DND-41 (cell line): ENCODE data around the gene KIAA1755.

Source experiments
- ATAC-seq: fragments of 200-7000 bp; cut with Tn5 transposase; 3 replicates; pipeline ENCODE4 v1.9.1; 2021; ENCODE audit warnings: low read depth; ENCODE audit not compliant: insufficient read depth
- DNase-seq: peaks from one replicate; pipeline ENCODE4 v3.0.0-alpha.2; 2020
- H2AFZ ChIP-seq: 2 replicates; pipeline ENCODE4 v1.6.0; 2012; ENCODE audit warnings: low read depth, low read length
- H3K27ac ChIP-seq: 2 replicates; pipeline ENCODE4 v1.5.1; 2012; ENCODE audit warnings: low read length, inconsistent platforms
- H3K27me3 ChIP-seq: fragments of 200-600 bp; sonication (generic); 2 replicates; pipeline ENCODE4 v1.6.0; 2012; ENCODE audit warnings: low read length, mild to moderate bottlenecking, inconsistent platforms; ENCODE audit not compliant: insufficient read depth, poor library complexity
- H3K36me3 ChIP-seq: 2 replicates; pipeline ENCODE4 v1.5.1; 2012; ENCODE audit warnings: low read length, inconsistent platforms; ENCODE audit not compliant: insufficient read depth
- H3K4me1 ChIP-seq: 2 replicates; pipeline ENCODE4 v1.5.1; 2012; ENCODE audit warnings: mild to moderate bottlenecking, low read length; ENCODE audit not compliant: insufficient read depth
- H3K4me2 ChIP-seq: 2 replicates; pipeline ENCODE4 v1.6.0; 2012; ENCODE audit warnings: mild to moderate bottlenecking, moderate library complexity, low read length, inconsistent platforms; ENCODE audit not compliant: insufficient read depth
- H3K4me3 ChIP-seq, 2 experiments: fragments of 200-600 bp in 1 of 2; shearing (Covaris generic) in 1 of 2; 2 replicates each; pipeline ENCODE4 v1.5.1; 2012 to 2016; ENCODE audit warnings: inconsistent platforms in 2 of 2, low read length in 2 of 2, mild to moderate bottlenecking in 2 of 2, low read depth in 1 of 2, moderate library complexity in 1 of 2
- H3K79me2 ChIP-seq: 2 replicates; pipeline ENCODE4 v1.6.0; 2012; ENCODE audit warnings: low read length, inconsistent platforms; ENCODE audit not compliant: insufficient read depth
- H3K9ac ChIP-seq: 2 replicates; pipeline ENCODE4 v1.6.0; 2012; ENCODE audit warnings: low read depth, mild to moderate bottlenecking, inconsistent platforms, low read length, moderate library complexity
- H3K9me3 ChIP-seq: 2 replicates; pipeline ENCODE4 v1.5.1; 2012; ENCODE audit warnings: low read length, moderate library complexity, mild to moderate bottlenecking, inconsistent platforms; ENCODE audit not compliant: insufficient read depth, severe bottlenecking
- H4K20me1 ChIP-seq: 2 replicates; pipeline ENCODE4 v1.6.0; 2012; ENCODE audit warnings: low read length; ENCODE audit not compliant: insufficient read depth
- CTCF ChIP-seq: IDR thresholded peaks from 2 replicates; pipeline ENCODE4 v1.5.1; 2012; ENCODE audit warnings: borderline replicate concordance, low read length, moderate library complexity, mild to moderate bottlenecking; ENCODE audit not compliant: poor library complexity, severe bottlenecking; ENCODE audit errors: extremely low read depth
- EZH2 ChIP-seq: IDR thresholded peaks from 3 replicates; pipeline ENCODE4 v1.6.1; 2012; ENCODE audit warnings: borderline replicate concordance, low read depth, mild to moderate bottlenecking, moderate library complexity, low read length, inconsistent platforms; ENCODE audit not compliant: severe bottlenecking

KIAA1755 gene

GRCh38 chr20:38186788-38187221, 73.7 kb downstream of the KIAA1755 start:
- H3K27ac ChIP-seq = no peak overlapping the region
- H3K27me3 ChIP-seq = peaks cover 9% of the 10 kb centered on the region
- H3K79me2 ChIP-seq = no peaks in the 10 kb centered on the region
- H3K4me2 ChIP-seq = no peak overlapping the region
- no peak overlapping the region for H2AFZ ChIP-seq
- TF ChIP-seq CTCF (no peak), EZH2 (no peak)
- no peaks in the 10 kb centered on the region for H3K36me3 ChIP-seq
- H4K20me1 ChIP-seq = no peaks in the 10 kb centered on the region
- ATAC-seq (no peak), DNase-seq (no peak)
- H3K9ac ChIP-seq = no peak overlapping the region
- H3K9me3 ChIP-seq = no peaks in the 10 kb centered on the region
- no peaks in the 10 kb centered on the region for H3K4me1 ChIP-seq
- no peak overlapping the region for H3K4me3 ChIP-seq

- no peaks in the 10 kb centered on the region for H3K36me3 ChIP-seq
- no peaks in the 10 kb centered on the region for H3K4me1 ChIP-seq
- H3K4me3 ChIP-seq = no peak overlapping the region
- peaks cover 3% of the 10 kb centered on the region; the same call in 1 of the 2 replicates for H4K20me1 ChIP-seq
- no peak for TF ChIP-seq CTCF
- TF ChIP-seq EZH2 = no peak
- no peak overlapping the region for H3K4me2 ChIP-seq
- H3K9me3 ChIP-seq = no peaks in the 10 kb centered on the region
- H3K27me3 ChIP-seq = peaks cover 3% of the 10 kb centered on the region
- H3K79me2 ChIP-seq = no peaks in the 10 kb centered on the region
- ATAC-seq (no peak), DNase-seq (no peak)
- no peak overlapping the region for H3K27ac ChIP-seq
- no peak overlapping the region for H3K9ac ChIP-seq
- H2AFZ ChIP-seq = no peak overlapping the region
Observed at GRCh38 chr20:38184101-38184500, 76.4 kb downstream of the KIAA1755 start.

DNA sequence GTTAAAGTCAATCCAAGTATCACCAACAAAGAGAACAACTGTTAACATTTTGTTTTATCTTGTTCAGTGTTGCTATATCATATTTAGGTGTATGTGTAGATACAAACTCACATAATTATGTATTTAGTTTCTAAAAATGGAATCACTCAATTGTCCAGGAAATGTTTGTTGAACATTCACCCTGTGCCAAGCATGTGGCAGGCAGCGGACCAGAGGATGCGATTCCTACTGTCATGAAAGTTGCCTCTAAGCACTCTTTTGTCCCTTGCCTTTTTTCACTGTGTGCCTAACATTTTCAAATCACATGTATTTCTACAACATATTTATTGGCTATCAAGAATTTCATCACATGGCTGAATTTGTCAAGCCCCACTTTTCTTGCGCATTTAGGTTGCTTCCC, 78.6 kb downstream of the KIAA1755 start:
- H3K4me3 ChIP-seq = no peak overlapping the region
- TF ChIP-seq CTCF = no peak
- TF ChIP-seq EZH2 = no peak
- no peaks in the 10 kb centered on the region for H3K9me3 ChIP-seq
- H4K20me1 ChIP-seq = peaks cover 3% of the 10 kb centered on the region; the same call in 1 of the 2 replicates
- ATAC-seq (no peak), DNase-seq (no peak)
- H3K27me3 ChIP-seq = peaks cover 7% of the 10 kb centered on the region
- no peak overlapping the region for H3K27ac ChIP-seq
- H2AFZ ChIP-seq = no peak overlapping the region
- no peak overlapping the region for H3K4me2 ChIP-seq
- no peak overlapping the region for H3K9ac ChIP-seq
- H3K36me3 ChIP-seq = no peaks in the 10 kb centered on the region
- H3K79me2 ChIP-seq = no peaks in the 10 kb centered on the region
- no peaks in the 10 kb centered on the region for H3K4me1 ChIP-seq

DNA sequence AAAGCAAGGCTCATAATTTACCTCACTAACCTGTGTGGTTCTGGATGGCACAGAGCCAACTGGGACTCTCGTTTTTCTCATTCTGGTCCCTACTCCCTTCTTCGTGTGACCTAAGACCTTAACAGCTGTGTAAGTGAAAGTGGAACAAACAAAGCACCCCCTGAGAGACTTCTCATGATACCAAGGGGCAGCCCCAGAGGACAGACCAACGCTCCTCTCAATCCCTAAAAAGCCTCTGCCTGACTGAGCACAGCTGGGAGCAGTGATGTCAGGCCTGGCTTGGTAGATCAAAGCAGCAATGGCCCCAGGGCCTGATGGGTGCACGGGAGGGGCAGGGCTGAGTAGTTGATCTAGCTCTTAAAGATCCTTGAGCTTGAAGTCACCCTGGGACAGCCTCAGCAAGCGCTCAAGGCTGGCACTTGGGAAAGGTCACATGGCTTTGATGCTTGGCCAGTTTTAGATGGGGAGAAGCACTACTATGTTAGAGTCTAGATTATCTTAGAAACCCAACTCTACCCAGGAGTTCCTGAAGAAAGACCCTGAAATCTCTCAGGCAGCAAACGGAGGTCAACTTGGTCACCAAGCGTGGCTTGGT, 79.2 kb downstream of the KIAA1755 start:
- H3K27ac ChIP-seq = no peak overlapping the region
- ATAC-seq (no peak), DNase-seq (no peak)

More for the DNA sequence above, 79.2 kb downstream of the KIAA1755 start:
- no peaks in the 10 kb centered on the region for H3K9me3 ChIP-seq
- H3K36me3 ChIP-seq = no peaks in the 10 kb centered on the region
- H2AFZ ChIP-seq = no peak overlapping the region
- peaks cover 3% of the 10 kb centered on the region; the same call in 1 of the 2 replicates for H4K20me1 ChIP-seq
- TF ChIP-seq EZH2 (no peak), CTCF (no peak)
- no peak overlapping the region for H3K9ac ChIP-seq
- no peaks in the 10 kb centered on the region for H3K4me1 ChIP-seq
- H3K4me2 ChIP-seq = no peak overlapping the region
- H3K4me3 ChIP-seq = no peak overlapping the region
- no peaks in the 10 kb centered on the region for H3K79me2 ChIP-seq
- H3K27me3 ChIP-seq = peaks cover 7% of the 10 kb centered on the region
